HepG2 (cell line): ENCODE results near the gene RNF40. TPM values are rescaled to one million over a fixed set of nuclear protein-coding genes. Genes with fewer than 3 reads are reported as not detected.
"Not testable (repeated sequence)": the region's sequence is repeated elsewhere in the genome, so short reads cannot be mapped to it uniquely, and the experiment has no call there.

ENCODE experiments used
- ATAC-seq: fragments of 200-7000 bp; cut with Tn5 transposase; 3 replicates; pipeline ENCODE4 v1.9.1; 2020; ENCODE audit warnings: mild to moderate bottlenecking, moderate library complexity
- BruUV-seq: library from RNA; stranded (reverse); fragments of 400-500 nt; replicated peaks from 2 replicates; lab custom pipeline; 2021; lab: Mats Ljungman, UMichigan
- CTCF ChIA-PET: fragments of 300-600 bp; formaldehyde crosslinking; extraction: SDS; loops from one replicate; lab custom pipeline; 2021; ENCODE audit warnings: low total read pairs, inconsistent platforms, low intra/inter-chr PET ratio; lab: Yijun Ruan, JAX
- POLR2A ChIA-PET: fragments of 350-600 bp; sonication (Branson Sonifier 250); formaldehyde crosslinking; loops from one replicate; lab custom pipeline; 2020; ENCODE audit warnings: antibody characterized with exemption, inconsistent platforms; lab: Yijun Ruan, JAX
- DNase-seq: peaks from one replicate; pipeline ENCODE4 v3.0.0-alpha.2; 2015; ENCODE audit warnings: low spot score
- FAIRE-seq: peaks from 3 replicates; lab custom pipeline; 2011; peaks lifted over from hg19 to GRCh38; lab: Jason Lieb, UNC
- H2AFZ ChIP-seq: one replicate; pipeline ENCODE4 v1.6.1; 2011; ENCODE audit warnings: low read length, inconsistent platforms
- H3K27ac ChIP-seq: fragments of 300-600 bp; 3 replicates; pipeline ENCODE4 v1.8.0; 2011; ENCODE audit warnings: mixed run types, mild to moderate bottlenecking, mixed read lengths, low read length, inconsistent platforms; ENCODE audit not compliant: insufficient read depth; ENCODE audit errors: extremely low read length
- H3K27me3 ChIP-seq, 2 experiments: fragments of 200-600 bp in 1 of 2; 2 replicates in 1 of 2; 3 replicates in 1 of 2; pipeline versions ENCODE4 v1.6.0 to v1.8.0; 2011; ENCODE audit warnings: low read length in 2 of 2, mild to moderate bottlenecking in 2 of 2, moderate library complexity in 2 of 2, inconsistent platforms in 1 of 2; ENCODE audit not compliant: insufficient read depth in 2 of 2, control insufficient read depth in 1 of 2
- H3K36me3 ChIP-seq, 2 experiments: fragments of 200-600 bp in 1 of 2; replicated peaks in 1 of 2; 2 replicates in 1 of 2; 3 replicates in 1 of 2; pipeline versions ENCODE4 v1.5.1 to v1.8.0; 2011; ENCODE audit warnings: low read length in 2 of 2, inconsistent platforms in 1 of 2; ENCODE audit not compliant: insufficient read depth in 2 of 2, control insufficient read depth in 1 of 2
- H3K4me1 ChIP-seq: 2 replicates; pipeline ENCODE4 v1.5.1; 2012; ENCODE audit warnings: low read length, inconsistent platforms; ENCODE audit not compliant: insufficient read depth
- H3K4me2 ChIP-seq: 2 replicates; pipeline ENCODE4 v1.6.0; 2011; ENCODE audit warnings: low read depth, low read length, inconsistent platforms
- H3K4me3 ChIP-seq, 3 experiments: fragments of 200-600 bp in 1 of 3; sonication (generic), shearing (Covaris generic) in 1 of 3; replicated peaks in 1 of 3; 2 replicates each; pipeline ENCODE4 v1.5.1; 2011 to 2016; ENCODE audit warnings: low read length in 3 of 3, inconsistent platforms in 2 of 3, low read depth in 2 of 3, mild to moderate bottlenecking in 2 of 3, control low read depth in 1 of 3, mixed read lengths in 1 of 3; ENCODE audit not compliant: insufficient read depth in 1 of 3
- H3K79me2 ChIP-seq: one replicate; pipeline ENCODE4 v1.6.1; 2011; ENCODE audit warnings: low read length, inconsistent platforms; ENCODE audit not compliant: insufficient read depth
- H3K9ac ChIP-seq: 2 replicates; pipeline ENCODE4 v1.6.0; 2011; ENCODE audit warnings: mild to moderate bottlenecking, low read depth, low read length, inconsistent platforms; ENCODE audit not compliant: insufficient read depth
- H3K9me3 ChIP-seq: 2 replicates; pipeline ENCODE4 v1.5.1; 2012; ENCODE audit warnings: mild to moderate bottlenecking, low read length
- H4K20me1 ChIP-seq: 2 replicates; pipeline ENCODE4 v1.6.0; 2011; ENCODE audit warnings: inconsistent platforms, mild to moderate bottlenecking, low read length, moderate library complexity; ENCODE audit not compliant: insufficient read depth
- CTCF ChIP-seq: sonication (generic); formaldehyde crosslinking; IDR thresholded peaks from 2 replicates; pipeline ENCODE4 v1.5.0; 2020; ENCODE audit warnings: mild to moderate bottlenecking, missing genetic modification reagents, moderate library complexity
- ERF ChIP-seq: IDR thresholded peaks from 2 replicates; pipeline ENCODE4 v1.6.1; 2018; ENCODE audit warnings: missing biosample characterization, missing genetic modification reagents
- PHF8 ChIP-seq: sonication (generic); formaldehyde crosslinking; IDR thresholded peaks from 2 replicates; pipeline ENCODE4 v1.5.0; 2020; ENCODE audit warnings: missing genetic modification reagents
- ZBTB33 ChIP-seq: sonication (generic); formaldehyde crosslinking; IDR thresholded peaks from 2 replicates; pipeline ENCODE4 v1.4.0; 2020; ENCODE audit warnings: missing genetic modification reagents
- ZNF629 ChIP-seq: sonication (generic); formaldehyde crosslinking; conservative IDR thresholded peaks from 2 replicates; pipeline ENCODE4 v1.5.0; 2020; ENCODE audit warnings: missing genetic modification reagents
- ZNF749 ChIP-seq: sonication (generic); formaldehyde crosslinking; IDR thresholded peaks from 2 replicates; pipeline ENCODE4 v1.8.0; 2022; ENCODE audit warnings: mild to moderate bottlenecking, missing genetic modification reagents, moderate library complexity, borderline replicate concordance
- WGBS: methylation state at CpG from one replicate; pipeline ENCODE4 v1.1.6; 2017; ENCODE audit warnings: low lambda C conversion rate; 5-methylcytosine and 5-hydroxymethylcytosine counted together
- in situ Hi-C: cut with HindIII; loops from 2 replicates; pipeline ENCODE4 v1.10.0; 2017; ENCODE audit warnings: low pct_unique_long_range_greater_than_20kb; ENCODE audit not compliant: extremely low pct_ligation_motif_present
- intact Hi-C: fragments of 100-400 bp; cut with micrococcal nuclease; formaldehyde crosslinking; loops from one replicate; pipeline ENCODE4 v1.10.0; 2022; ENCODE audit not compliant: unreplicated experiment
- polyA plus RNA-seq, 8 experiments: library from polyadenylated mRNA; depleted of rRNA in 3 of 8; stranded (reverse) in 7 of 8; unstranded in 1 of 8; fragments of >200 nt; fragmentation: Illumina TruSeq in 4 of 8; extraction: Trizol in 4 of 8; gene quantifications; 2 replicates each; pipeline versions ENCODE4 v1.2.1 to v1.2.3, GENCODE V29; 2011 to 2016; ENCODE audit warnings: low read depth in 4 of 8, missing spikeins in 1 of 8, mixed read lengths in 1 of 8; ENCODE audit not compliant: insufficient read depth in 1 of 8
- total RNA-seq, 5 experiments: library from RNA; depleted of rRNA; stranded (reverse); fragments of >200 nt; fragmentation: Illumina TruSeq; extraction: Trizol; gene quantifications; 2 replicates each; pipeline ENCODE4 v1.2.3, GENCODE V29; 2016; ENCODE audit warnings: low read depth in 1 of 5
- TF ChIP-seq, protein P1 (sequence below): IDR thresholded peaks from 2 replicates; pipeline ENCODE4 v1.6.1; 2016; ENCODE audit warnings: mild to moderate bottlenecking
- TF ChIP-seq, protein P2 (sequence below): sonication (generic); formaldehyde crosslinking; IDR thresholded peaks from 2 replicates; pipeline ENCODE4 v1.8.1; 2022; ENCODE audit warnings: low read depth, mild to moderate bottlenecking, missing genetic modification reagents

The RNF40 gene
- total and polyA plus RNA-seq, 2 of the 13 experiments (the other 11 are each of a cell fraction or from before 2014, with no cell fraction given), result 84.0 to 85.6 TPM

GRCh38 chr16:30821441-30821840, 59.3 kb downstream of the RNF40 start:
- in situ Hi-C loops, H3K36me3 ChIP-seq, H3K27ac ChIP-seq, H3K4me3 ChIP-seq, H3K79me2 ChIP-seq, FAIRE-seq, BruUV-seq, DNase-seq, CTCF ChIA-PET, H3K9me3 ChIP-seq, intact Hi-C loops, H3K27me3 ChIP-seq, H3K9ac ChIP-seq, H4K20me1 ChIP-seq: not testable (repeated sequence)
- peak; percentile 22 for ATAC-seq
- Histone ChIP-seq H3K4me1 (peaks cover 50% of the 10 kb centered on the region), H3K4me2 (peak overlapping the region; percentile 17), H2AFZ (peak overlapping the region; percentile 7)
- WGBS, result 29% methylated on average over 9 of the region's 9 CpGs
- POLR2A ChIA-PET, result interaction anchor here (1.1 to 1.5 kb wide), 2 partner anchors 7 to 9 kb away, joined by 3 to 5 read pairs; no protein-coding TSS in a partner anchor
- TF ChIP-seq CTCF, result 0 out of 2 replicates have a peak, but pooled peaks have one; percentile 10
- 0 out of 2 replicates have a peak, but pooled peaks have one; percentile 10 for TF ChIP-seq PHF8
- TF ChIP-seq ZNF629 (CRISPR knock-in tag), result peak; percentile 49; the same call in 1 of the 2 replicates
- 0 out of 2 replicates have a peak, but pooled peaks have one; percentile 28 for TF ChIP-seq ERF (CRISPR knock-in tag)

DNA sequence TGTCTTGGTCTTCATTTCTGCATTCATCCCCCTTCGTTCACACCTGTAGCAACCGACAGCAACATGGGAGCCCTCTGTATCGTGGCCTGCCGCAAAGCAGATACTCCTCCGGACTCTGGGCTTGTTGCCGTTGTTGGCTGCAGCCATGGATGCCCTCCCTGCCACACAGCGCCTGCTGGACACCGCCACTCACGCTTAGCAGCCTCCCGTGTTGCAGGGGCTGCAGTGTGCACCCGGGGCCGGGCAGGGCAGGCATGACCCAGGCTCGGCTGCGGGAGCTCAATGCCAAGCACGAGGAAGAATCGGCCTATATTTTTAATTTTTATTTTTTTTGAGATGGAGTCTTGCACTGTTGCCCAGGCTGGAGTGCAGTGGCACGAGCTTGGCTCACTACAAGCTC, 59.8 kb downstream of the RNF40 start:
- TF ChIP-seq ZBTB33 (CRISPR knock-in tag), result peak; percentile 65; the same call in 1 of the 2 replicates
- TF ChIP-seq, protein P1, sequence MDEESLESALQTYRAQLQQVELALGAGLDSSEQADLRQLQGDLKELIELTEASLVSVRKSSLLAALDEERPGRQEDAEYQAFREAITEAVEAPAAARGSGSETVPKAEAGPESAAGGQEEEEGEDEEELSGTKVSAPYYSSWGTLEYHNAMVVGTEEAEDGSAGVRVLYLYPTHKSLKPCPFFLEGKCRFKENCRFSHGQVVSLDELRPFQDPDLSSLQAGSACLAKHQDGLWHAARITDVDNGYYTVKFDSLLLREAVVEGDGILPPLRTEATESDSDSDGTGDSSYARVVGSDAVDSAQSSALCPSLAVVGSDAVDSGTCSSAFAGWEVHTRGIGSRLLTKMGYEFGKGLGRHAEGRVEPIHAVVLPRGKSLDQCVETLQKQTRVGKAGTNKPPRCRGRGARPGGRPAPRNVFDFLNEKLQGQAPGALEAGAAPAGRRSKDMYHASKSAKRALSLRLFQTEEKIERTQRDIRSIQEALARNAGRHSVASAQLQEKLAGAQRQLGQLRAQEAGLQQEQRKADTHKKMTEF (CRISPR knock-in tag), result no peak
- TF ChIP-seq, protein P2, sequence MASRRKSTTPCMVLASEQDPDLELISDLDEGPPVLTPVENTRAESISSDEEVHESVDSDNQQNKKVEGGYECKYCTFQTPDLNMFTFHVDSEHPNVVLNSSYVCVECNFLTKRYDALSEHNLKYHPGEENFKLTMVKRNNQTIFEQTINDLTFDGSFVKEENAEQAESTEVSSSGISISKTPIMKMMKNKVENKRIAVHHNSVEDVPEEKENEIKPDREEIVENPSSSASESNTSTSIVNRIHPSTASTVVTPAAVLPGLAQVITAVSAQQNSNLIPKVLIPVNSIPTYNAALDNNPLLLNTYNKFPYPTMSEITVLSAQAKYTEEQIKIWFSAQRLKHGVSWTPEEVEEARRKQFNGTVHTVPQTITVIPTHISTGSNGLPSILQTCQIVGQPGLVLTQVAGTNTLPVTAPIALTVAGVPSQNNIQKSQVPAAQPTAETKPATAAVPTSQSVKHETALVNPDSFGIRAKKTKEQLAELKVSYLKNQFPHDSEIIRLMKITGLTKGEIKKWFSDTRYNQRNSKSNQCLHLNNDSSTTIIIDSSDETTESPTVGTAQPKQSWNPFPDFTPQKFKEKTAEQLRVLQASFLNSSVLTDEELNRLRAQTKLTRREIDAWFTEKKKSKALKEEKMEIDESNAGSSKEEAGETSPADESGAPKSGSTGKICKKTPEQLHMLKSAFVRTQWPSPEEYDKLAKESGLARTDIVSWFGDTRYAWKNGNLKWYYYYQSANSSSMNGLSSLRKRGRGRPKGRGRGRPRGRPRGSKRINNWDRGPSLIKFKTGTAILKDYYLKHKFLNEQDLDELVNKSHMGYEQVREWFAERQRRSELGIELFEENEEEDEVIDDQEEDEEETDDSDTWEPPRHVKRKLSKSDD (CRISPR knock-in tag), result no peak
- no peak for TF ChIP-seq ZNF749 (CRISPR knock-in tag)
- TF ChIP-seq, all 625 proteins: peak for 1
- FAIRE-seq, result no peak
- Histone ChIP-seq H3K4me2 (peak overlapping the region; percentile 17), H3K9ac (no peak overlapping the region), H3K27me3 (0 out of 5 replicates have a peak, but pooled peaks cover 0 to 1% of the 10 kb centered on the region in 2 experiments), H2AFZ (no peak overlapping the region), H3K27ac (no peak overlapping the region), H3K36me3 (no peaks in the 10 kb centered on the region), H3K4me3 (no peak overlapping the region), H3K4me1 (peaks cover 50% of the 10 kb centered on the region), H3K79me2 (no peaks in the 10 kb centered on the region), H3K9me3 (no peaks in the 10 kb centered on the region), H4K20me1 (no peaks in the 10 kb centered on the region)
- DNase-seq, result no peak
- POLR2A ChIA-PET, result interaction anchor here (1.1 to 1.5 kb wide), 2 partner anchors 8 to 9 kb away, joined by 3 to 5 read pairs; no protein-coding TSS in a partner anchor
- WGBS, result 68% methylated on average over 17 of the region's 17 CpGs
- intact Hi-C loops, result no loop called here
- ATAC-seq, result no peak
- in situ Hi-C loops, result no loop called here
- BruUV-seq, result no TSS peak
- CTCF ChIA-PET, result no interaction called here
